Heart left ventricle (tissue), 16 donors: ENCODE measurements around the gene GZMB. TPM values are rescaled to one million over a fixed set of nuclear protein-coding genes. Genes with fewer than 3 reads are reported as not detected.

Source experiments
- ATAC-seq, 4 donors: fragments of 200-7000 bp; cut with Tn5 transposase; one replicate each; pipeline ENCODE4 v1.9.1; 2020 to 2022; ENCODE audit warnings: moderate library complexity in 4 of 4, mild to moderate bottlenecking in 3 of 4, moderate number of reproducible peaks in 1 of 4
- DNase-seq, 5 donors: peaks; one replicate each; pipeline ENCODE4 v3.0.0-alpha.2; 2020
- H3K27ac ChIP-seq, 12 donors: fragments of 200-600 bp; sonication (generic) in 4 of 12; one replicate each; pipeline versions ENCODE4 v1.5.0 to v1.8.0; 2016 to 2022; ENCODE audit warnings: mild to moderate bottlenecking in 2 of 12
- H3K27me3 ChIP-seq, 9 donors: fragments of 200-600 bp; sonication (generic) in 2 of 9; one replicate each; pipeline versions ENCODE4 v1.5.1 to v1.8.0; 2016 to 2022; ENCODE audit warnings: mild to moderate bottlenecking in 3 of 9
- H3K36me3 ChIP-seq, 9 donors: fragments of 200-600 bp; sonication (generic) in 2 of 9; one replicate each; pipeline versions ENCODE4 v1.5.0 to v1.8.0; 2018 to 2022; ENCODE audit warnings: mild to moderate bottlenecking in 2 of 9
- H3K4me1 ChIP-seq, 12 donors: fragments of 200-600 bp; sonication (generic) in 4 of 12; one replicate each; pipeline versions ENCODE4 v1.5.0 to v1.8.0; 2016 to 2022; ENCODE audit warnings: mild to moderate bottlenecking in 3 of 12
- H3K4me3 ChIP-seq, 12 donors: fragments of 200-600 bp; sonication (generic) in 4 of 12; one replicate each; pipeline versions ENCODE4 v1.5.0 to v1.8.0; 2017 to 2022; ENCODE audit warnings: mild to moderate bottlenecking in 9 of 12, moderate library complexity in 4 of 12
- H3K9me3 ChIP-seq, 12 donors: fragments of 200-600 bp; sonication (generic) in 4 of 12; one replicate each; pipeline versions ENCODE4 v1.5.0 to v1.8.0; 2016 to 2022; ENCODE audit warnings: mild to moderate bottlenecking in 1 of 12
- CTCF ChIP-seq, 12 donors: fragments of 200-600 bp; sonication (generic) in 4 of 12; IDR thresholded peaks; one replicate each; pipeline versions ENCODE4 v1.5.0 to v1.8.0; 2018 to 2022; ENCODE audit warnings: antibody characterized with exemption in 12 of 12, mild to moderate bottlenecking in 5 of 12
- POLR2A ChIP-seq, 2 donors: fragments of 450-650 bp; IDR thresholded peaks; one replicate each; pipeline ENCODE4 v1.6.1; 2017; ENCODE audit warnings: antibody characterized with exemption in 2 of 2, mild to moderate bottlenecking in 2 of 2, moderate library complexity in 2 of 2
- WGBS, 4 donors: extraction: QIAGEN DNeasy Blood & Tissue Kit in 2 of 4; methylation state at CpG; one replicate each; pipeline versions ENCODE4 v1.1.5 to v1.1.7; 2013 to 2018; 5-methylcytosine and 5-hydroxymethylcytosine counted together
- intact Hi-C, 10 donors: fragments of 100-400 bp; cut with DNase I; formaldehyde crosslinking; loops; one replicate each; pipeline versions ENCODE4 v1.11.1 to v1.14.2; 2022
- polyA plus RNA-seq, 2 donors: library from polyadenylated mRNA; stranded (reverse); fragments of 200-250 nt; gene quantifications; one replicate each; pipeline ENCODE4 v1.2.3, GENCODE V29; 2013
- total RNA-seq, 9 donors: library from RNA; depleted of rRNA in 2 of 9; stranded (reverse); fragments of >200 nt in 2 of 9; fragmentation: NEBNext Ultra II Directional in 3 of 9; extraction: Animal tissue kit (Norgen Biotek cat#: 25700) in 3 of 9; gene quantifications; one replicate each; pipeline versions ENCODE4 v1.1.0 to v1.2.4, GENCODE V29; 2016 to 2023
- donor health status: ischemic (EF 13 %, LVEDD 7.1; RV severe dilation, severe dysfunction).
- donor health status: healthy with polysubstance abuse.
- donor health status: DM: no; HTN: yes; CAD: no.
- donor health status: DM: no; HTN: no; CAD: no.
- donor health status: ischemic (EF 25% LVEDD 6.9; RV normal size, moderate dysfunction).
- donor health status: ischemic (EF 25% LVEDD 5.7; RV mildly dilated, moderate dysfunction).
- donor health status: healthy.
- donor health status: DM: yes; HTN: yes; CAD: no.
- donor health status: ischemic (EF 35%, LVEDD 5.7; RV mildly dilated, moderate dysfunction).
- donor health status: nonischemic (EF 11% LVEDD 7.7; RV severe dilation, severe dysfunction).
- donor health status: DM: yes; HTN: yes; CAD: no.
- donor health status: PGD.
- donor health status: ischemic (EF 29% LVEDD 5.4; RV normal size, mild dysfunction).
- donor health status: nonischemic (EF 23%, LVEDD 6.1; RV moderate dilation, normal function).

Gene GZMB
- total and polyA plus RNA-seq, 11 donors, result 0.32 to 18.8 (median 1.3) TPM; not detected in 2

DNA sequence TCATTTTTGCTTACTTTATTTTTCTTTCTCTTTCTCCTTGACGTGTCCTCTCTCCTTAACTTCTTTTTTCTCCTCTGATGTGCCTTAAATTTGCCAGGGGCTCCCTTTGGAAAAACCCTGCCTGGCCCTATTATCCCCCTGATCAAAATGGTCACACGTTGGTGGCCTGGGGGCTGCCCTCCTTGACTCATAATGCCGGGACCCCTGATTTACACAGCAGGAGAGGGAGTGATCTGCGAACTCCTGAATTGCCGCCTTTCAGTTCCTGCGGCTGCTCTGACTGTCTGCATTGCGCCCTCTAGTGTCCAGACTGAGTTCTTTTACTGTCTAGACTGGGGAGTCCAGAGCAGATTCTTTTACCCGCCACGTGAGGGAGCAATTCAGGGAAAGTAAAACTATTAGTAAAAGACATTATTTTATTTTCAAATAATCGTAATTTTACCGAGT, 44.8 kb upstream of the GZMB start:
- ATAC-seq (peak; percentile 77 to 96 (median 90)), DNase-seq (peak in 4 of 5 donors; percentile 73 to 81 (median 78))
- intact Hi-C loops, result loop anchor here in 1 of 10 donors (2.0 kb wide), 1 partner anchor 74 kb away; no protein-coding TSS in a partner anchor
- H3K4me1 ChIP-seq, result peaks cover 0 to 31% (median 5%) of the 10 kb centered on the region in 12 donors
- peaks cover 0 to 2% (median 0%) of the 10 kb centered on the region in 9 donors for H3K27me3 ChIP-seq
- peak overlapping the region in 3 of 12 donors; percentile 5 to 59 (median 16) for H3K27ac ChIP-seq
- TF ChIP-seq CTCF (IDR thresholded peaks at IDR 0.05), result peak; percentile 90 to 100 (median 96)
- no peak for TF ChIP-seq POLR2A (IDR thresholded peaks at IDR 0.05)
- no peaks in the 10 kb centered on the region for H3K36me3 ChIP-seq
- 3 to 5% (median 4%) methylated on average over 11 of the region's 11 CpGs for WGBS, 4 donors
- no peaks in the 10 kb centered on the region for H3K9me3 ChIP-seq
- peak overlapping the region in 9 of 12 donors; percentile 11 to 48 (median 39) for H3K4me3 ChIP-seq

- intact Hi-C loops, result loop anchor here in 1 of 10 donors (2.0 kb wide), 1 partner anchor 73 kb away; no protein-coding TSS in a partner anchor
- peak overlapping the region in 1 of 12 donors; percentile 59 for H3K27ac ChIP-seq
- DNase-seq, result no peak
- WGBS, 4 donors, result 81 to 92% (median 86%) methylated on average over 1 of the region's 1 CpG
- no peaks in the 10 kb centered on the region for H3K9me3 ChIP-seq
- peaks cover 0 to 40% (median 5%) of the 10 kb centered on the region in 12 donors for H3K4me1 ChIP-seq
- H3K4me3 ChIP-seq, result peak overlapping the region in 1 of 12 donors; percentile 48
- no peaks in the 10 kb centered on the region for H3K36me3 ChIP-seq
- no peak for ATAC-seq
- TF ChIP-seq CTCF (IDR thresholded peaks at IDR 0.05), result no peak
- no peak for TF ChIP-seq POLR2A (IDR thresholded peaks at IDR 0.05)
- H3K27me3 ChIP-seq, result peaks cover 0 to 4% (median 0%) of the 10 kb centered on the region in 9 donors
Measured at GRCh38 chr14:24677956-24678355, 44.0 kb upstream of the GZMB start.

- intact Hi-C loops, result no loop called here
- peak in 1 of 4 donors; percentile 45 for ATAC-seq
- WGBS, 4 donors, result 37 to 54% (median 50%) methylated on average over 5 of the region's 5 CpGs
Measured at GRCh38 chr14:24674204-24674970, 40.4 kb upstream of the GZMB start.

More at GRCh38 chr14:24674204-24674970, 40.4 kb upstream of the GZMB start:
- peak overlapping the region in 1 of 12 donors; percentile 13 for H3K4me3 ChIP-seq
- H3K27me3 ChIP-seq, result peaks cover 0 to 4% (median 0%) of the 10 kb centered on the region in 9 donors
- TF ChIP-seq POLR2A (IDR thresholded peaks at IDR 0.05), result no peak
- TF ChIP-seq CTCF (IDR thresholded peaks at IDR 0.05), result no peak
- H3K9me3 ChIP-seq, result no peaks in the 10 kb centered on the region
- peak overlapping the region in 1 of 12 donors; percentile 77 for H3K27ac ChIP-seq
- H3K4me1 ChIP-seq, result peaks cover 0 to 31% (median 4%) of the 10 kb centered on the region in 12 donors
- DNase-seq, result no peak
- H3K36me3 ChIP-seq, result no peaks in the 10 kb centered on the region
